Liver (tissue), 9 donors: ENCODE results near the gene PAK1. TPM values are rescaled to one million over a fixed set of nuclear protein-coding genes. Genes with fewer than 3 reads are reported as not detected.

Experiments used
- DNase-seq: peaks from one replicate; pipeline ENCODE4 v3.0.0-alpha.2; 2017; ENCODE audit warnings: low spot score
- H3K27ac ChIP-seq, 2 donors: one replicate each; pipeline ENCODE4 v1.7.0; 2013; ENCODE audit warnings: inconsistent platforms in 2 of 2, low read length in 2 of 2, control low read depth in 1 of 2, low read depth in 1 of 2, mild to moderate bottlenecking in 1 of 2
- H3K27me3 ChIP-seq, 4 donors: one replicate each; pipeline versions ENCODE4 v1.6.1 to v1.7.0; 2013; ENCODE audit warnings: low read length in 3 of 4, inconsistent platforms in 1 of 4, mild to moderate bottlenecking in 1 of 4, moderate library complexity in 1 of 4; ENCODE audit not compliant: control insufficient read depth in 4 of 4, insufficient read depth in 4 of 4
- H3K36me3 ChIP-seq, 4 donors: one replicate each; pipeline versions ENCODE4 v1.6.1 to v1.7.0; 2013; ENCODE audit warnings: low read length in 3 of 4, mild to moderate bottlenecking in 3 of 4, low read depth in 1 of 4, moderate library complexity in 1 of 4; ENCODE audit not compliant: control insufficient read depth in 4 of 4, insufficient read depth in 3 of 4
- H3K4me1 ChIP-seq, 4 donors: one replicate each; pipeline versions ENCODE4 v1.6.1 to v1.7.0; 2013; ENCODE audit warnings: low read length in 3 of 4, mild to moderate bottlenecking in 3 of 4, moderate library complexity in 1 of 4; ENCODE audit not compliant: control insufficient read depth in 4 of 4, insufficient read depth in 4 of 4
- H3K4me3 ChIP-seq, 3 donors: one replicate each; pipeline versions ENCODE4 v1.6.1 to v1.7.0; 2013; ENCODE audit warnings: low read length in 3 of 3, control low read depth in 1 of 3, low read depth in 1 of 3, mild to moderate bottlenecking in 1 of 3
- H3K9ac ChIP-seq, 2 donors: one replicate each; pipeline ENCODE4 v1.7.0; 2013; ENCODE audit warnings: low read length in 2 of 2, mild to moderate bottlenecking in 2 of 2, moderate library complexity in 2 of 2, control low read depth in 1 of 2, low read depth in 1 of 2
- H3K9me3 ChIP-seq, 4 donors: one replicate each; pipeline versions ENCODE4 v1.6.1 to v1.7.0; 2013; ENCODE audit warnings: low read length in 3 of 4; ENCODE audit not compliant: control insufficient read depth in 4 of 4
- EGR1 ChIP-seq, 2 donors: IDR thresholded peaks; 2 replicates each; pipeline ENCODE4 v1.6.1; 2016 to 2018; ENCODE audit warnings: antibody characterized with exemption in 2 of 2, low read depth in 2 of 2
- FOXA1 ChIP-seq: IDR thresholded peaks from 2 replicates; pipeline ENCODE4 v1.6.1; 2016; ENCODE audit warnings: antibody characterized with exemption
- GABPA ChIP-seq, 2 donors: IDR thresholded peaks in 1 of 2; conservative IDR thresholded peaks in 1 of 2; 2 replicates each; pipeline ENCODE4 v1.6.1; 2016; ENCODE audit warnings: antibody characterized with exemption in 2 of 2, mild to moderate bottlenecking in 1 of 2, moderate library complexity in 1 of 2
- HNF4A ChIP-seq, 2 donors: conservative IDR thresholded peaks; 2 replicates each; pipeline ENCODE4 v1.6.1; 2016; ENCODE audit warnings: antibody characterized with exemption in 2 of 2, mild to moderate bottlenecking in 2 of 2
- HNF4G ChIP-seq: IDR thresholded peaks from 2 replicates; pipeline ENCODE4 v1.6.1; 2016; ENCODE audit warnings: antibody characterized with exemption
- JUND ChIP-seq, 2 donors: IDR thresholded peaks; 2 replicates each; pipeline ENCODE4 v1.6.1; 2016; ENCODE audit warnings: antibody characterized with exemption in 2 of 2
- NR2F2 ChIP-seq: IDR thresholded peaks from 2 replicates; pipeline ENCODE4 v1.6.1; 2016; ENCODE audit warnings: antibody characterized with exemption
- RXRA ChIP-seq, 2 donors: IDR thresholded peaks; 2 replicates each; pipeline ENCODE4 v1.6.1; 2017 to 2018; ENCODE audit warnings: antibody characterized with exemption in 2 of 2, mild to moderate bottlenecking in 1 of 2
- SP1 ChIP-seq: IDR thresholded peaks from 2 replicates; pipeline ENCODE4 v1.6.1; 2018; ENCODE audit warnings: antibody characterized with exemption, mild to moderate bottlenecking
- YY1 ChIP-seq: IDR thresholded peaks from 2 replicates; pipeline ENCODE4 v1.6.1; 2016; ENCODE audit warnings: antibody characterized with exemption, mild to moderate bottlenecking
- WGBS: extraction: QIAGEN DNeasy Blood & Tissue Kit; methylation state at CpG from one replicate; pipeline ENCODE4 v1.1.7; 2013; 5-methylcytosine and 5-hydroxymethylcytosine counted together
- polyA plus RNA-seq, 2 donors: library from polyadenylated mRNA; stranded (reverse) in 1 of 2; unstranded in 1 of 2; fragments of 200-250 nt in 1 of 2; fragments of >200 nt in 1 of 2; fragmentation: Nextera tagmentation in 1 of 2; extraction: Ambion mirVana in 1 of 2; gene quantifications; one replicate each; pipeline versions ENCODE4 v1.2.1 to v1.2.3, GENCODE V29; 2013 to 2015
- total RNA-seq, 2 donors: library from RNA; depleted of rRNA; stranded (reverse); fragments of >200 nt; gene quantifications; one replicate each; pipeline ENCODE4 v1.2.3, GENCODE V29; 2014
- TF ChIP-seq, protein P1 (sequence below): IDR thresholded peaks from 2 replicates; pipeline ENCODE4 v1.6.1; 2016; ENCODE audit warnings: antibody characterized with exemption
- TF ChIP-seq, protein P2 (sequence below): IDR thresholded peaks from 2 replicates; pipeline ENCODE4 v1.6.1; 2016; ENCODE audit warnings: antibody characterized with exemption
- TF ChIP-seq, protein P3 (sequence below): fragments of 150-350 bp; IDR thresholded peaks from 2 replicates; pipeline ENCODE4 v1.5.1; 2017; ENCODE audit warnings: improper control_type of control experiment, low read depth, low read length; ENCODE audit not compliant: missing input control
- TF ChIP-seq, protein P4 (sequence below): IDR thresholded peaks from 2 replicates; pipeline ENCODE4 v1.6.1; 2016; ENCODE audit warnings: antibody characterized with exemption, mild to moderate bottlenecking
- donor health status: healthy.
- donor health status: healthy.
- donor health status: healthy.
- donor health status: healthy.
- donor health status: healthy.

Gene PAK1
- total and polyA plus RNA-seq, 4 donors = 3.6 to 24.9 (median 7.4) TPM

DNA sequence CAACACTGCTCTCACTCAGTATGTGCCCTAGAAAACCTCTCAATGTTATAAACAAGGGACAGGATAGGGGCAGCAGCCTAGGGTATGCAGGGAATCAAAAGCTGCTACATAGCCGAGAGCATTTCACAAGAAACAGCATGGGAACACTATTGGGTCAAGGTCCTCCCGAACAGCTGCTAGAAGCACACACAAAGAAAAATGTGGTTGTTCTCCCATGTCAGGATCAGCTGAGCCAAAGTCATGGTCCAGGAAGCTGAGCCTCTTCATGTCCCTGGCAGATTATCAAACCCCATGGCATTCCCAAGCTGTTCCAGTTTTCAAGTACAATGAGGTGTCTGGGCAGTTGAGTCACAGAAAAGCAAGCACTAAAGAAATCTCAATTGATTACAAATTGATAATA, 151.4 kb downstream of the PAK1 start:
- WGBS = 31% methylated on average over 2 of the region's 2 CpGs
- H3K27ac ChIP-seq = no peak overlapping the region
- peaks cover 0 to 6% (median 3%) of the 10 kb centered on the region in 4 donors for H3K36me3 ChIP-seq
- no peak for DNase-seq
- peak in 1 of 2 donors; percentile 46 for TF ChIP-seq RXRA (IDR thresholded peaks at IDR 0.05)
- no peak for TF ChIP-seq FOXA1
- peak in 1 of 2 donors; percentile 48 for TF ChIP-seq HNF4A (conservative IDR thresholded peaks at IDR 0.05)
- H3K9ac ChIP-seq = no peak overlapping the region
- no peaks in the 10 kb centered on the region for H3K27me3 ChIP-seq
- H3K4me1 ChIP-seq = no peaks in the 10 kb centered on the region
- H3K9me3 ChIP-seq = no peaks in the 10 kb centered on the region
- no peak overlapping the region for H3K4me3 ChIP-seq

DNA sequence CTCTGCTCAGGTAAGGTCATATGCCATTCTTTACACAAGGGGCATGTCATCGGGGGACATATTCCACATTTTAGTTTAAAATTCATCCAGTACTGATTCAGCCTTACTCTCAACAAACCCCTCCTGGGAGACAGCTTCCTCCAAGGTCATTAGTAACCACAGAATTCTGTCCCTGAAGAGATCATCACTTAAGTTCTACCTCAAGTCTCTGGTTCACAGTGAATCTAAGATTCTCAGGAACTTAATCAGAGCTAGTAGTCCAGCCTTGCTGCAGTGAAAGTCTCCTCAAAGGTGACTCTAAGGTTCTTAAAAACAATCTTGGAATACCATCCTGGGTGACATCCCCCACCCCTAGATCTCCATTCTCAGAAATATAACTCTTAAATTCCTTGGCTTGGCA, 153.5 kb downstream of the PAK1 start:
- no peak overlapping the region for H3K4me3 ChIP-seq
- DNase-seq = no peak

More for the DNA sequence above, 153.5 kb downstream of the PAK1 start:
- WGBS = 90% methylated on average over 1 of the region's 1 CpG
- H3K27ac ChIP-seq = no peak overlapping the region
- TF ChIP-seq, protein P1, sequence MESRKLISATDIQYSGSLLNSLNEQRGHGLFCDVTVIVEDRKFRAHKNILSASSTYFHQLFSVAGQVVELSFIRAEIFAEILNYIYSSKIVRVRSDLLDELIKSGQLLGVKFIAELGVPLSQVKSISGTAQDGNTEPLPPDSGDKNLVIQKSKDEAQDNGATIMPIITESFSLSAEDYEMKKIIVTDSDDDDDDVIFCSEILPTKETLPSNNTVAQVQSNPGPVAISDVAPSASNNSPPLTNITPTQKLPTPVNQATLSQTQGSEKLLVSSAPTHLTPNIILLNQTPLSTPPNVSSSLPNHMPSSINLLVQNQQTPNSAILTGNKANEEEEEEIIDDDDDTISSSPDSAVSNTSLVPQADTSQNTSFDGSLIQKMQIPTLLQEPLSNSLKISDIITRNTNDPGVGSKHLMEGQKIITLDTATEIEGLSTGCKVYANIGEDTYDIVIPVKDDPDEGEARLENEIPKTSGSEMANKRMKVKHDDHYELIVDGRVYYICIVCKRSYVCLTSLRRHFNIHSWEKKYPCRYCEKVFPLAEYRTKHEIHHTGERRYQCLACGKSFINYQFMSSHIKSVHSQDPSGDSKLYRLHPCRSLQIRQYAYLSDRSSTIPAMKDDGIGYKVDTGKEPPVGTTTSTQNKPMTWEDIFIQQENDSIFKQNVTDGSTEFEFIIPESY = no peak
- TF ChIP-seq RXRA (IDR thresholded peaks at IDR 0.05) (no peak), JUND (IDR thresholded peaks at IDR 0.05) (no peak), HNF4G (no peak), FOXA1 (no peak), NR2F2 (no peak), EGR1 (IDR thresholded peaks at IDR 0.05; ENCODE audit: low read depth in 2 of 2) (no peak), GABPA (IDR thresholded peaks at IDR 0.05 in 1 of 2, conservative IDR thresholded peaks at IDR 0.05 in 1 of 2) (no peak), SP1 (no peak), YY1 (no peak)
- TF ChIP-seq, protein P2, sequence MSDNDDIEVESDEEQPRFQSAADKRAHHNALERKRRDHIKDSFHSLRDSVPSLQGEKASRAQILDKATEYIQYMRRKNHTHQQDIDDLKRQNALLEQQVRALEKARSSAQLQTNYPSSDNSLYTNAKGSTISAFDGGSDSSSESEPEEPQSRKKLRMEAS = no peak
- TF ChIP-seq, protein P3, sequence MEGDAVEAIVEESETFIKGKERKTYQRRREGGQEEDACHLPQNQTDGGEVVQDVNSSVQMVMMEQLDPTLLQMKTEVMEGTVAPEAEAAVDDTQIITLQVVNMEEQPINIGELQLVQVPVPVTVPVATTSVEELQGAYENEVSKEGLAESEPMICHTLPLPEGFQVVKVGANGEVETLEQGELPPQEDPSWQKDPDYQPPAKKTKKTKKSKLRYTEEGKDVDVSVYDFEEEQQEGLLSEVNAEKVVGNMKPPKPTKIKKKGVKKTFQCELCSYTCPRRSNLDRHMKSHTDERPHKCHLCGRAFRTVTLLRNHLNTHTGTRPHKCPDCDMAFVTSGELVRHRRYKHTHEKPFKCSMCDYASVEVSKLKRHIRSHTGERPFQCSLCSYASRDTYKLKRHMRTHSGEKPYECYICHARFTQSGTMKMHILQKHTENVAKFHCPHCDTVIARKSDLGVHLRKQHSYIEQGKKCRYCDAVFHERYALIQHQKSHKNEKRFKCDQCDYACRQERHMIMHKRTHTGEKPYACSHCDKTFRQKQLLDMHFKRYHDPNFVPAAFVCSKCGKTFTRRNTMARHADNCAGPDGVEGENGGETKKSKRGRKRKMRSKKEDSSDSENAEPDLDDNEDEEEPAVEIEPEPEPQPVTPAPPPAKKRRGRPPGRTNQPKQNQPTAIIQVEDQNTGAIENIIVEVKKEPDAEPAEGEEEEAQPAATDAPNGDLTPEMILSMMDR = no peak
- TF ChIP-seq, protein P4, sequence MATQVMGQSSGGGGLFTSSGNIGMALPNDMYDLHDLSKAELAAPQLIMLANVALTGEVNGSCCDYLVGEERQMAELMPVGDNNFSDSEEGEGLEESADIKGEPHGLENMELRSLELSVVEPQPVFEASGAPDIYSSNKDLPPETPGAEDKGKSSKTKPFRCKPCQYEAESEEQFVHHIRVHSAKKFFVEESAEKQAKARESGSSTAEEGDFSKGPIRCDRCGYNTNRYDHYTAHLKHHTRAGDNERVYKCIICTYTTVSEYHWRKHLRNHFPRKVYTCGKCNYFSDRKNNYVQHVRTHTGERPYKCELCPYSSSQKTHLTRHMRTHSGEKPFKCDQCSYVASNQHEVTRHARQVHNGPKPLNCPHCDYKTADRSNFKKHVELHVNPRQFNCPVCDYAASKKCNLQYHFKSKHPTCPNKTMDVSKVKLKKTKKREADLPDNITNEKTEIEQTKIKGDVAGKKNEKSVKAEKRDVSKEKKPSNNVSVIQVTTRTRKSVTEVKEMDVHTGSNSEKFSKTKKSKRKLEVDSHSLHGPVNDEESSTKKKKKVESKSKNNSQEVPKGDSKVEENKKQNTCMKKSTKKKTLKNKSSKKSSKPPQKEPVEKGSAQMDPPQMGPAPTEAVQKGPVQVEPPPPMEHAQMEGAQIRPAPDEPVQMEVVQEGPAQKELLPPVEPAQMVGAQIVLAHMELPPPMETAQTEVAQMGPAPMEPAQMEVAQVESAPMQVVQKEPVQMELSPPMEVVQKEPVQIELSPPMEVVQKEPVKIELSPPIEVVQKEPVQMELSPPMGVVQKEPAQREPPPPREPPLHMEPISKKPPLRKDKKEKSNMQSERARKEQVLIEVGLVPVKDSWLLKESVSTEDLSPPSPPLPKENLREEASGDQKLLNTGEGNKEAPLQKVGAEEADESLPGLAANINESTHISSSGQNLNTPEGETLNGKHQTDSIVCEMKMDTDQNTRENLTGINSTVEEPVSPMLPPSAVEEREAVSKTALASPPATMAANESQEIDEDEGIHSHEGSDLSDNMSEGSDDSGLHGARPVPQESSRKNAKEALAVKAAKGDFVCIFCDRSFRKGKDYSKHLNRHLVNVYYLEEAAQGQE = no peak
- H3K4me1 ChIP-seq = no peaks in the 10 kb centered on the region
- no peak overlapping the region for H3K9ac ChIP-seq
- no peaks in the 10 kb centered on the region for H3K27me3 ChIP-seq
- peaks cover 0 to 3% (median 1%) of the 10 kb centered on the region in 4 donors for H3K36me3 ChIP-seq
- H3K9me3 ChIP-seq = no peaks in the 10 kb centered on the region
